HG03520 (cell line): Measurements from ENCODE around the gene COQ10B.

Experiments
- ATAC-seq: cut with Tn5 transposase; IDR thresholded peaks from one replicate; pipeline ENCODE4 v1.9.1; 2021; ENCODE audit warnings: mild to moderate bottlenecking, moderate library complexity; ENCODE audit not compliant: unreplicated experiment

Gene COQ10B

GRCh38 chr2:197499594-197500502 lies 46.5 kb downstream of the COQ10B start, which contains the start of the genes HSPD1 and HSPE1:
Gene HSPD1, minus strand, starts transcription at chr2:197499840. Its CDS starts 992 bp downstream, at chr2:197498848.
Gene HSPE1, plus strand, starts transcription at chr2:197500379. Its CDS starts 58 bp downstream, at chr2:197500437.
- peak; percentile 76 for ATAC-seq

- peak; percentile 3 for ATAC-seq
Observed at GRCh38 chr2:197500503-197501131, 47.3 kb downstream of the COQ10B start.

- ATAC-seq: no peak
Observed at GRCh38 chr2:197502201-197502600, 48.8 kb downstream of the COQ10B start.

- ATAC-seq: no peak
Observed at GRCh38 chr2:197502685-197503084, 49.3 kb downstream of the COQ10B start.

- ATAC-seq: no peak
Observed at GRCh38 chr2:197504000-197504399, 50.6 kb downstream of the COQ10B start.

GRCh38 chr2:197504512-197504911 lies 51.2 kb downstream of the COQ10B start:
- no peak for ATAC-seq

- no peak for ATAC-seq
Observed at GRCh38 chr2:197506658-197507057, 53.3 kb downstream of the COQ10B start.

- ATAC-seq: no peak
Observed at GRCh38 chr2:197513915-197514314, 60.6 kb downstream of the COQ10B start.

GRCh38 chr2:197514754-197515153 lies 61.4 kb downstream of the COQ10B start:
- ATAC-seq: no peak

GRCh38 chr2:197515315-197515738 lies 62.0 kb downstream of the COQ10B start:
- ATAC-seq: no peak

GRCh38 chr2:197515739-197516392 lies 62.5 kb downstream of the COQ10B start, which contains the start of gene MOB4:
Gene MOB4, plus strand, starts transcription at chr2:197516066. Its CDS starts 21 bp downstream, at chr2:197516087.
- peak; percentile 92 for ATAC-seq

- no peak for ATAC-seq
Observed at GRCh38 chr2:197516393-197516761, 63.0 kb downstream of the COQ10B start.

GRCh38 chr2:197517150-197517549 lies 63.8 kb downstream of the COQ10B start:
- ATAC-seq: no peak
